ENCODE measurements around the gene KNG1. TPM values are rescaled to one million over a fixed set of nuclear protein-coding genes. Genes with fewer than 3 reads are reported as not detected.

Gene KNG1
- total RNA-seq, 2 donors from 2014 or later, result not detected

DNA sequence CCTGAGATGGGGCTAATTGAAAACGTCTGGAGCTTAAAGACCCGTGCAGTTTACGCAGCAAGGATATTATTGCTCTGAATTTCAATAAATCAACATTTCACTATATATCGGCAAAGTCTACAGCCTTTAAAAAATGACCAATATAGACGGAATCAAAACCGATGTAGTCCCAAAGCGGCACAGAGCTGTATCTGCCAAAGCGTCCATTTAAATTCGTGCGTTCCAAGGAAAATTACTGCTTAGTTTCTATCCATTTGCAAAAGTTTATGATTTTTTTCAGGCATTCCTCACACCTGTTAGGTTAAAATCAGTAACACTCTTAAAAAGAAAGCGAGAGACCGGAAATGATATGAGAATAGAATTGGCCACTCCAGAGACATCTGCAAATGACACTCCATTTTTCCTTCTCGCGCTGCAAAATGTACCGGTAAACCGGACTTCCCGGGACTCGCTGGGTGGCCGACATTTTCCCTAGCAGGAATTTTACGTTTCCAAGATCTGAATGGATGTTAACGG is 65.4 kb downstream of the KNG1 start:
- H3K27ac Mint-ChIP-seq, result peak overlapping the region; percentile 70
- peak overlapping the region; percentile 100 for H3K9ac ChIP-seq (ENCODE audit: extremely low read depth, low read length, poor library complexity, severe bottlenecking)
- H3K4me3 ChIP-seq (ENCODE audit: low read length), result peak overlapping the region; percentile 94
- DNase-seq, result no peak
- H3K27me3 ChIP-seq (ENCODE audit: control insufficient read depth, insufficient read depth, low read length, poor library complexity, severe bottlenecking), result peaks cover 16% of the 10 kb centered on the region
- H3K36me3 ChIP-seq (ENCODE audit: control insufficient read depth, insufficient read depth, low read length), result peaks cover 37% of the 10 kb centered on the region
- peaks cover 36% of the 10 kb centered on the region for H3K27me3 Mint-ChIP-seq (ENCODE audit: insufficient read depth)
- H3K27ac ChIP-seq (ENCODE audit: low read depth, low read length), result peak overlapping the region; percentile 99
- H3K4me1 Mint-ChIP-seq, result peaks cover 24% of the 10 kb centered on the region
- H3K4me3 Mint-ChIP-seq, result peak overlapping the region; percentile 99
- H3K9me3 ChIP-seq (ENCODE audit: control insufficient read depth, low read length), result no peaks in the 10 kb centered on the region
- no peaks in the 10 kb centered on the region for H3K9me3 Mint-ChIP-seq
- 6 to 11% methylated on average over 9 to 21 of the region's 21 CpGs for WGBS, 2 experiments (ENCODE audit: insufficient coverage in 1 of 2, insufficient read length in 1 of 2)
- H3K36me3 Mint-ChIP-seq (ENCODE audit: low read depth), result peaks cover 40% of the 10 kb centered on the region
- no peaks in the 10 kb centered on the region for H3K4me1 ChIP-seq (ENCODE audit: control insufficient read depth, insufficient read depth, low read length)
- TF ChIP-seq, protein P1, sequence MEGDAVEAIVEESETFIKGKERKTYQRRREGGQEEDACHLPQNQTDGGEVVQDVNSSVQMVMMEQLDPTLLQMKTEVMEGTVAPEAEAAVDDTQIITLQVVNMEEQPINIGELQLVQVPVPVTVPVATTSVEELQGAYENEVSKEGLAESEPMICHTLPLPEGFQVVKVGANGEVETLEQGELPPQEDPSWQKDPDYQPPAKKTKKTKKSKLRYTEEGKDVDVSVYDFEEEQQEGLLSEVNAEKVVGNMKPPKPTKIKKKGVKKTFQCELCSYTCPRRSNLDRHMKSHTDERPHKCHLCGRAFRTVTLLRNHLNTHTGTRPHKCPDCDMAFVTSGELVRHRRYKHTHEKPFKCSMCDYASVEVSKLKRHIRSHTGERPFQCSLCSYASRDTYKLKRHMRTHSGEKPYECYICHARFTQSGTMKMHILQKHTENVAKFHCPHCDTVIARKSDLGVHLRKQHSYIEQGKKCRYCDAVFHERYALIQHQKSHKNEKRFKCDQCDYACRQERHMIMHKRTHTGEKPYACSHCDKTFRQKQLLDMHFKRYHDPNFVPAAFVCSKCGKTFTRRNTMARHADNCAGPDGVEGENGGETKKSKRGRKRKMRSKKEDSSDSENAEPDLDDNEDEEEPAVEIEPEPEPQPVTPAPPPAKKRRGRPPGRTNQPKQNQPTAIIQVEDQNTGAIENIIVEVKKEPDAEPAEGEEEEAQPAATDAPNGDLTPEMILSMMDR (conservative IDR thresholded peaks at IDR 0.05), result no peak

- H3K36me3 Mint-ChIP-seq (ENCODE audit: low read depth), result peaks cover 46% of the 10 kb centered on the region
- H3K9ac ChIP-seq (ENCODE audit: extremely low read depth, low read length, poor library complexity, severe bottlenecking), result peak within 1 kb of the TSS; percentile 100
- peaks cover 34% of the 10 kb centered on the region for H3K27me3 Mint-ChIP-seq (ENCODE audit: insufficient read depth)
- peak; percentile 94 for DNase-seq
- peaks cover 26% of the 10 kb centered on the region for H3K4me1 Mint-ChIP-seq
- H3K36me3 ChIP-seq (ENCODE audit: control insufficient read depth, insufficient read depth, low read length), result peaks cover 43% of the 10 kb centered on the region
- WGBS, 2 experiments (ENCODE audit: insufficient coverage in 1 of 2, insufficient read length in 1 of 2), result 0 to 1% methylated on average over 28 to 60 of the region's 60 CpGs
- TF ChIP-seq, protein P1 (conservative IDR thresholded peaks at IDR 0.05), result no peak
- peak within 1 kb of the TSS; percentile 94 for H3K4me3 ChIP-seq (ENCODE audit: low read length)
- H3K9me3 ChIP-seq (ENCODE audit: control insufficient read depth, low read length), result no peaks in the 10 kb centered on the region
- no peaks in the 10 kb centered on the region for H3K4me1 ChIP-seq (ENCODE audit: control insufficient read depth, insufficient read depth, low read length)
- H3K27ac Mint-ChIP-seq, result peak within 1 kb of the TSS; percentile 99
- peak within 1 kb of the TSS; percentile 99 for H3K4me3 Mint-ChIP-seq
- peaks cover 16% of the 10 kb centered on the region for H3K27me3 ChIP-seq (ENCODE audit: control insufficient read depth, insufficient read depth, low read length, poor library complexity, severe bottlenecking)
- no peaks in the 10 kb centered on the region for H3K9me3 Mint-ChIP-seq
- H3K27ac ChIP-seq (ENCODE audit: low read depth, low read length), result peak within 1 kb of the TSS; percentile 99
Observed at GRCh38 chr3:186783058-186783730, 66.0 kb downstream of the KNG1 start, which contains the start of gene EIF4A2. TSS of gene EIF4A2 (plus strand) at chr3:186783577. CDS start at chr3:186783611, 34 bp downstream.

DNA sequence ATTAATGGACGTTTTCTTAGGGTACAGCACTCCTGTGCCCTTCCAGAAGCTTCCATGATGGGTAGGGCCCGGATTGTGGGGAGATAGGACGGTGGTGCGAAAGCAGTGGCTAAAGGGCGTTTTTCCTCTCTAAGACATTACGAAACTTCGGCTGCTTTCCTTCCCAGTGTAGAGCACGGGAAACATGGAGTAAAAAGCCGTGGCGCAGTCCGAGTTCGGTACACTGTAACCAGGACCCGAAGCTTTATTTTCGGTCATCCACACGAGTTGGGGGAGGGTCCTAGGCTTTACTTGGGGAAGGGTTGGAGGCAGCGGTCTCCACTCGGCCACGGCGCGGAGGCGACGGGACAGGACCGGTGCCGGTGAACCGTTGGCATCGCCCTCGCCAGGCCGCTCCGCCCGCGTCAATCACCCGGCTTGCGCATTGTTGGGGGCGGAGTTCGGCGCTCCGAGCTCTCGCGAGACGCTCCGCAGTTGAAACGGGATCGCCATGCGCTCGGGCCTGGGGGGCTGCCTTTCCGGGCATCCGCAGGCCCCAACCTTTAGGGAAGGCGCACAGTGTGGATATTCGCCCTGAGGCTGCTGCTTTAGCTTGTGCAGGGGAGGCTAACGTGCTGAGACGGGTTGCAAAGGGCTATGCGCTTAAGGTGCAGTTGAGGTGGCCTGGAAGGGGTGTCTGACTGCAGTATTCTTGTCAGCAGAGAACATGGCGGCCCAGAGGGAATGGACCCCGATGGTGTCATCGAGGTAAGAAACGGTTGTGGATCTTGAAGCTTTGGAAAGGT is 66.8 kb downstream of the KNG1 start:
- TF ChIP-seq, protein P1 (conservative IDR thresholded peaks at IDR 0.05), result no peak
- Mint-ChIP-seq H3K9me3 (no peaks in the 10 kb centered on the region), H3K4me3 (peak overlapping the region; percentile 99), H3K36me3 (ENCODE audit: low read depth) (peaks cover 53% of the 10 kb centered on the region), H3K27ac (peak overlapping the region; percentile 99), H3K27me3 (ENCODE audit: insufficient read depth) (peaks cover 27% of the 10 kb centered on the region), H3K4me1 (peaks cover 26% of the 10 kb centered on the region)
- Histone ChIP-seq H3K4me3 (ENCODE audit: low read length) (peak overlapping the region; percentile 94), H3K4me1 (ENCODE audit: control insufficient read depth, insufficient read depth, low read length) (no peaks in the 10 kb centered on the region), H3K27me3 (ENCODE audit: control insufficient read depth, insufficient read depth, low read length, poor library complexity, severe bottlenecking) (peaks cover 13% of the 10 kb centered on the region), H3K36me3 (ENCODE audit: control insufficient read depth, insufficient read depth, low read length) (peaks cover 50% of the 10 kb centered on the region), H3K27ac (ENCODE audit: low read depth, low read length) (peak overlapping the region; percentile 99), H3K9ac (ENCODE audit: extremely low read depth, low read length, poor library complexity, severe bottlenecking) (peak overlapping the region; percentile 100), H3K9me3 (ENCODE audit: control insufficient read depth, low read length) (no peaks in the 10 kb centered on the region)
- 0% methylated on average over 29 to 56 of the region's 56 CpGs for WGBS, 2 experiments (ENCODE audit: insufficient coverage in 1 of 2, insufficient read length in 1 of 2)
- DNase-seq, result peak; percentile 84
